ENCODE data around the gene POLA1. TPM values are rescaled to one million over a fixed set of nuclear protein-coding genes. Genes with fewer than 3 reads are reported as not detected.
A peak's percentile ranks its signal among the peaks of the same experiment; 100 is the strongest.

The POLA1 gene
- total RNA-seq, 1 experiment from 2014 or later, result 24.1 TPM

GRCh38 chrX:25010784-25011588 lies 317.3 kb downstream of the POLA1 start:
- DNase-seq (ENCODE audit: low read depth), result no peak

GRCh38 chrX:25011589-25012432 lies 318.1 kb downstream of the POLA1 start:
- no peak for DNase-seq (ENCODE audit: low read depth)

- no peak for DNase-seq (ENCODE audit: low read depth)
Observed at GRCh38 chrX:25012433-25012735, 318.7 kb downstream of the POLA1 start.

GRCh38 chrX:25012793-25013631 lies 319.3 kb downstream of the POLA1 start:
- no peak for DNase-seq (ENCODE audit: low read depth)

GRCh38 chrX:25013632-25014365 lies 320.1 kb downstream of the POLA1 start:
- no peak for DNase-seq (ENCODE audit: low read depth)

- DNase-seq (ENCODE audit: low read depth), result no peak
Observed at GRCh38 chrX:25014366-25014838, 320.7 kb downstream of the POLA1 start.

GRCh38 chrX:25015486-25016360 lies 322.0 kb downstream of the POLA1 start, which contains the start of gene ARX:
Gene ARX (minus strand): TSS chrX:25015965. CDS start chrX:25015737, 228 bp downstream.
- DNase-seq (ENCODE audit: low read depth), result no peak

- DNase-seq (ENCODE audit: low read depth), result no peak
Observed at GRCh38 chrX:25016361-25016671, 322.6 kb downstream of the POLA1 start.

GRCh38 chrX:25016938-25017598 lies 323.4 kb downstream of the POLA1 start:
- no peak for DNase-seq (ENCODE audit: low read depth)

- peak; percentile 47 for DNase-seq (ENCODE audit: low read depth)
Observed at GRCh38 chrX:25017667-25018247, 324.0 kb downstream of the POLA1 start.

- no peak for DNase-seq (ENCODE audit: low read depth)
Observed at GRCh38 chrX:25018682-25019081, 325.0 kb downstream of the POLA1 start.

- DNase-seq (ENCODE audit: low read depth), result no peak
Observed at GRCh38 chrX:25019707-25020390, 326.1 kb downstream of the POLA1 start.

GRCh38 chrX:25020391-25020904 lies 326.7 kb downstream of the POLA1 start:
- DNase-seq (ENCODE audit: low read depth), result no peak

GRCh38 chrX:25020905-25021449 lies 327.3 kb downstream of the POLA1 start:
- DNase-seq (ENCODE audit: low read depth), result peak; percentile 22

- DNase-seq (ENCODE audit: low read depth), result no peak
Observed at GRCh38 chrX:25022499-25023325, 329.0 kb downstream of the POLA1 start.

GRCh38 chrX:25023908-25024307 lies 330.2 kb downstream of the POLA1 start:
- no peak for DNase-seq (ENCODE audit: low read depth)

GRCh38 chrX:25025615-25026014 lies 331.9 kb downstream of the POLA1 start:
- DNase-seq (ENCODE audit: low read depth), result no peak
